HG03280 (cell line): ENCODE results near the gene FDX1.

Experiments
- ATAC-seq: cut with Tn5 transposase; IDR thresholded peaks from one replicate; pipeline ENCODE4 v1.9.1; 2021; ENCODE audit warnings: mild to moderate bottlenecking, moderate library complexity; ENCODE audit not compliant: unreplicated experiment

FDX1 gene

GRCh38 chr11:110505528-110506284 is 76.0 kb downstream of the FDX1 start:
- no peak for ATAC-seq

- ATAC-seq, result no peak
Measured at GRCh38 chr11:110507328-110507727, 77.6 kb downstream of the FDX1 start.

DNA sequence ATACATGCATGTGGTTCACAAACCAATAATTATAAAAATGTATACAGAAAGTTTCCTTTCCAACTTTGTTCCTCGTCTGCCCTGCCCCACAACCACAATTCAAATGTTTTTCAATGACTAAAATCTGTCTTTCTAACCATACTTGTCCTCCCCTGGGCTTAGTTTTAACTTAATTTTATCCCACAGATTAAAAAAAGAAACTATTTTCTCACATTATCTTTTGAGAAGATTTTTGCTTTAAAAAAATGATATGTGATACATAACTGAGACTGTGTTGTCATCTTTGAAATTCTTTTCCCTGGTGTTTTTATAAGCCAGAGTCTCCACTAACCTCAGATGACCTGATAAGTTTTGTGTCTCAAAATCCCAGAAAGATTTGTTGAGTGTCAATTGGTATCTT is 79.0 kb downstream of the FDX1 start:
- ATAC-seq, result no peak

DNA sequence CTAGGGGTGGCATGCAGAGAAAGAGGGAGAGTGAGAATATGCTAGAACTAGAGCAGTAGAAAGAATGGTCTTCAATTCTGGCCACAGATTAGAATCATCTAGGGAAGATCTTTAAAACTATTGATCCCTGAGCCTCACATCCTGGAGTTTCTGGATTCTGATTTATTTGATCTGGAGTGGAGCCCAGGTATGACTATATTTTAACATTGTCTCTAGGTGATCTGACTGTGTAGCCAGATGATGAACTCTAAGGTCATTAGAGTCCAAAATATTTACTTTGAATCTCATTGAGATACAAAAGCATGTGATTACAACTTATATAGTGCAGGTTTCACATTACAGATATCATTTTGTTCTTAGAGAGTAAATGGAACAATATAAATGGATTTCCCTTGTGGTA is 79.7 kb downstream of the FDX1 start:
- no peak for ATAC-seq

DNA sequence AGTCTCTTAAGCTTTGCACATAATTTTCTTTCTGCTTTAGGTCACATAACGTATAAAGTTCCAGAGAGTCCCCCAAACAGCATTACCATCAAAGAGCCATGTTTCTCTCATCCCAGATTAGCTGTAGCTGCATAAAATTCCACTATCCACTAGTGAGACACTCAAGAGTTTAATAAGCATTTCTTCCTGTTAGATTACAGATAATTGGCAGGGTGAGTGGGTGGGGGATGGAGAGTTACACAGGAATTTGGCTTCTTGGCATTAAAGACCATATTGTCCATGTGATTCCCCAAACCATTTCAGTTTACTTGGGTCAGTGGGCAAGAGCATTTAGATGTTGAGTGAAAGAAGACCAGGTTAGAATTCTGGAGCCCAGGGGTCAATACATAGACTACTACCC is 82.3 kb downstream of the FDX1 start:
- ATAC-seq, result no peak

GRCh38 chr11:110513259-110513801 is 83.6 kb downstream of the FDX1 start:
- ATAC-seq, result no peak

DNA sequence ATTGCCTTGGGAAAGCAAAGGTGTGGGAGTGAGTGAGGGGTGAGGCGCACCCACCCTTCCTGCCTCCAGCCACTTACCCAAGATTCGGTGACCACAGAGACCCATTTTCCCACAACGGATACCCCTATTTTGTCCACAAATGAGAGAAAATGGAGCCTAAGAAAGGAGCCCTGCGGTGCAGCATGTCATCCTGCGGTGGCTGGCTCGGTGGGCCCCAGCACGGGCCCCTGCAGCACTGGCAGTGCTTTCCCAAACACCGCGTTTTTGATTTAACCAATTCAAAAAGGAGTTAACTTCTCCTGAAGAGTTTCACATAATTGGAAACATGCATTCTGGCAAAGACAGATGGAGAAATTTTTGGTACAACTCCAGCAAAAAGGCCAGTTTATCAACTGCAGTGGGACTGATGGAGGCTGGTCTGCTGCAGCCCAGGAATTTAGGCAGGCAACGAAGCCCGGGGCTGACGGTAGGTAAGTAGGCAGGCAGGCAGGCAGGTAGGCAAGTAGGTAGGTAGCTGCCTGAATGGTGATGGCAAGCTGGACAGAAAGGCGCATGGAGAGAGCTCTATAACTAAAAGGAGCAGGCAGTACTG is 84.2 kb downstream of the FDX1 start:
- ATAC-seq, result no peak
